ENCODE data around the gene SNX3.

SNX3 gene

GRCh38 chr6:108165714-108166663 is 94.9 kb downstream of the SNX3 start, which contains the start of gene NR2E1 (continued):
- peak; percentile 8; the same call in 1 of the 2 replicates for TF ChIP-seq ZSCAN30 (tag by site-specific recombination; IDR thresholded peaks at IDR 0.05)
- peak; percentile 54; the same call in 1 of the 2 replicates for TF ChIP-seq KLF8 (tag by site-specific recombination; IDR thresholded peaks at IDR 0.05)
- no peak for TF ChIP-seq ZNF521 (tag by site-specific recombination; IDR thresholded peaks at IDR 0.05)
- peak; percentile 58 for TF ChIP-seq ZNF341 (tag by site-specific recombination; IDR thresholded peaks at IDR 0.05; ENCODE audit: low read depth)
- no peak for TF ChIP-seq HOXD13 (CRISPR knock-in tag; IDR thresholded peaks at IDR 0.05; ENCODE audit: borderline replicate concordance)
- TF ChIP-seq ZNF629 (tag by site-specific recombination; IDR thresholded peaks at IDR 0.05) = peak; percentile 91
- TF ChIP-seq IKZF3 (tag by site-specific recombination; IDR thresholded peaks at IDR 0.05) = peak; percentile 81
- TF ChIP-seq GLIS2 (tag by site-specific recombination; IDR thresholded peaks at IDR 0.05) = peak; percentile 87
- TF ChIP-seq PRDM1 (tag by site-specific recombination; IDR thresholded peaks at IDR 0.05) = peak; percentile 35; the same call in 1 of the 2 replicates
- peak; percentile 26 for TF ChIP-seq ZBTB26 (tag by site-specific recombination; optimal IDR thresholded peaks at IDR 0.05)
- TF ChIP-seq WT1 (tag by site-specific recombination; IDR thresholded peaks at IDR 0.05) = peak; percentile 77
- TF ChIP-seq, protein P1, sequence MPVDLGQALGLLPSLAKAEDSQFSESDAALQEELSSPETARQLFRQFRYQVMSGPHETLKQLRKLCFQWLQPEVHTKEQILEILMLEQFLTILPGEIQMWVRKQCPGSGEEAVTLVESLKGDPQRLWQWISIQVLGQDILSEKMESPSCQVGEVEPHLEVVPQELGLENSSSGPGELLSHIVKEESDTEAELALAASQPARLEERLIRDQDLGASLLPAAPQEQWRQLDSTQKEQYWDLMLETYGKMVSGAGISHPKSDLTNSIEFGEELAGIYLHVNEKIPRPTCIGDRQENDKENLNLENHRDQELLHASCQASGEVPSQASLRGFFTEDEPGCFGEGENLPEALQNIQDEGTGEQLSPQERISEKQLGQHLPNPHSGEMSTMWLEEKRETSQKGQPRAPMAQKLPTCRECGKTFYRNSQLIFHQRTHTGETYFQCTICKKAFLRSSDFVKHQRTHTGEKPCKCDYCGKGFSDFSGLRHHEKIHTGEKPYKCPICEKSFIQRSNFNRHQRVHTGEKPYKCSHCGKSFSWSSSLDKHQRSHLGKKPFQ (tag by site-specific recombination; IDR thresholded peaks at IDR 0.05) = peak; percentile 84
- TF ChIP-seq OSR2 (tag by site-specific recombination; IDR thresholded peaks at IDR 0.05) = peak; percentile 22; the same call in 1 of the 2 replicates
- no peak for TF ChIP-seq ZNF48 (tag by site-specific recombination; IDR thresholded peaks at IDR 0.05)
- peak; percentile 83 for TF ChIP-seq ATF2 (tag by site-specific recombination; IDR thresholded peaks at IDR 0.05; ENCODE audit: low read depth)
- no peak for TF ChIP-seq ZNF677 (tag by site-specific recombination; IDR thresholded peaks at IDR 0.05)
- TF ChIP-seq ZNF138 (tag by site-specific recombination; IDR thresholded peaks at IDR 0.05; ENCODE audit: borderline replicate concordance) = no peak
- TF ChIP-seq, protein P2, sequence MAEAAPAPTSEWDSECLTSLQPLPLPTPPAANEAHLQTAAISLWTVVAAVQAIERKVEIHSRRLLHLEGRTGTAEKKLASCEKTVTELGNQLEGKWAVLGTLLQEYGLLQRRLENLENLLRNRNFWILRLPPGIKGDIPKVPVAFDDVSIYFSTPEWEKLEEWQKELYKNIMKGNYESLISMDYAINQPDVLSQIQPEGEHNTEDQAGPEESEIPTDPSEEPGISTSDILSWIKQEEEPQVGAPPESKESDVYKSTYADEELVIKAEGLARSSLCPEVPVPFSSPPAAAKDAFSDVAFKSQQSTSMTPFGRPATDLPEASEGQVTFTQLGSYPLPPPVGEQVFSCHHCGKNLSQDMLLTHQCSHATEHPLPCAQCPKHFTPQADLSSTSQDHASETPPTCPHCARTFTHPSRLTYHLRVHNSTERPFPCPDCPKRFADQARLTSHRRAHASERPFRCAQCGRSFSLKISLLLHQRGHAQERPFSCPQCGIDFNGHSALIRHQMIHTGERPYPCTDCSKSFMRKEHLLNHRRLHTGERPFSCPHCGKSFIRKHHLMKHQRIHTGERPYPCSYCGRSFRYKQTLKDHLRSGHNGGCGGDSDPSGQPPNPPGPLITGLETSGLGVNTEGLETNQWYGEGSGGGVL (tag by site-specific recombination; IDR thresholded peaks at IDR 0.05) = peak; percentile 81

Data from HEK293 (cell line).